Endothelial cell of umbilical vein (primary cell): ENCODE results near the gene METRN. TPM values are rescaled to one million over a fixed set of nuclear protein-coding genes. Genes with fewer than 3 reads are reported as not detected.
"Not testable (repeated sequence)": the region's sequence is repeated elsewhere in the genome, so short reads cannot be mapped to it uniquely, and the experiment has no call there.

Experiments
- BruUV-seq: library from RNA; stranded (reverse); fragments of 400-500 nt; replicated peaks from 2 replicates; lab custom pipeline; 2021; lab: Mats Ljungman, UMichigan
- CTCF ChIA-PET: fragments of 300-600, 350-600 bp; sonication (Branson Sonifier 250); formaldehyde crosslinking; loops from one replicate; lab custom pipeline; 2021; ENCODE audit warnings: antibody characterized with exemption, inconsistent platforms; lab: Charles Lee
- POLR2A ChIA-PET: fragments of 300-600, 350-600 bp; sonication (Branson Sonifier 250); formaldehyde crosslinking; loops from one replicate; lab custom pipeline; 2021; ENCODE audit warnings: antibody characterized with exemption, inconsistent platforms; lab: Charles Lee
- DNase-seq: peaks from one replicate; pipeline ENCODE4 v3.0.0-alpha.2; 2011; ENCODE audit warnings: low read depth, low spot score
- FAIRE-seq: peaks from 2 replicates; lab custom pipeline; 2011; peaks lifted over from hg19 to GRCh38; lab: Jason Lieb, UNC
- H2AFZ ChIP-seq: 2 replicates; pipeline ENCODE4 v1.6.0; 2012; ENCODE audit warnings: low read depth, low read length, control low read depth, inconsistent platforms
- H3K27ac ChIP-seq: 2 replicates; pipeline ENCODE4 v1.5.1; 2011; ENCODE audit warnings: low read depth, mild to moderate bottlenecking, control low read depth, low read length, moderate library complexity; ENCODE audit not compliant: insufficient read depth
- H3K27me3 ChIP-seq, 2 experiments: 2 replicates each; pipeline versions ENCODE4 v1.6.0 to v1.6.1; 2011; ENCODE audit warnings: low read length in 2 of 2, mixed read lengths in 1 of 2; ENCODE audit not compliant: control insufficient read depth in 2 of 2, insufficient read depth in 2 of 2
- H3K36me3 ChIP-seq, 2 experiments: 2 replicates in 1 of 2; 3 replicates in 1 of 2; pipeline ENCODE4 v1.5.1; 2011; ENCODE audit warnings: low read length in 2 of 2, mild to moderate bottlenecking in 1 of 2, moderate library complexity in 1 of 2; ENCODE audit not compliant: control insufficient read depth in 2 of 2, insufficient read depth in 2 of 2; ENCODE audit errors: extremely low read depth in 1 of 2
- H3K4me1 ChIP-seq: 3 replicates; pipeline ENCODE4 v1.5.1; 2011; ENCODE audit warnings: mild to moderate bottlenecking, low read length; ENCODE audit not compliant: control insufficient read depth, insufficient read depth; ENCODE audit errors: extremely low read depth
- H3K4me2 ChIP-seq: 2 replicates; pipeline ENCODE4 v1.6.1; 2011; ENCODE audit warnings: low read length, control low read depth, mixed read lengths; ENCODE audit not compliant: insufficient read depth
- H3K4me3 ChIP-seq, 3 experiments: fragments of 200-600 bp in 1 of 3; sonication (generic), shearing (Covaris generic) in 1 of 3; replicated peaks in 1 of 3; 2 replicates each; pipeline ENCODE4 v1.5.1; 2011 to 2016; ENCODE audit warnings: control low read depth in 3 of 3, low read length in 3 of 3, mild to moderate bottlenecking in 2 of 3, inconsistent platforms in 1 of 3, low read depth in 1 of 3, moderate library complexity in 1 of 3; ENCODE audit not compliant: insufficient read depth in 1 of 3
- H3K79me2 ChIP-seq: 2 replicates; pipeline ENCODE4 v1.6.0; 2012; ENCODE audit warnings: low read length, inconsistent platforms; ENCODE audit not compliant: control insufficient read depth, insufficient read depth
- H3K9ac ChIP-seq: replicated peaks from 2 replicates; pipeline ENCODE3; 2011; ENCODE audit warnings: low read length, control low read depth; ENCODE audit not compliant: insufficient read depth; ENCODE audit errors: extremely low read depth
- H3K9me1 ChIP-seq: replicated peaks from 3 replicates; pipeline ENCODE4 v1.6.0; 2011; ENCODE audit warnings: mild to moderate bottlenecking, low read length; ENCODE audit not compliant: control insufficient read depth, insufficient read depth; ENCODE audit errors: extremely low read depth
- H3K9me3 ChIP-seq: replicated peaks from 2 replicates; pipeline ENCODE4 v1.5.1; 2012; ENCODE audit warnings: low read length, inconsistent platforms; ENCODE audit not compliant: control insufficient read depth, insufficient read depth
- H4K20me1 ChIP-seq: replicated peaks from 2 replicates; pipeline ENCODE3; 2011; ENCODE audit warnings: mild to moderate bottlenecking, low read length; ENCODE audit not compliant: control insufficient read depth, insufficient read depth; ENCODE audit errors: extremely low read depth
- EZH2 ChIP-seq: IDR thresholded peaks from 2 replicates; pipeline ENCODE4 v1.6.1; 2012; ENCODE audit warnings: borderline replicate concordance, low read depth, mild to moderate bottlenecking, moderate library complexity, low read length, inconsistent platforms; ENCODE audit not compliant: severe bottlenecking
- FOS ChIP-seq: IDR thresholded peaks from 2 replicates; pipeline ENCODE4 v1.6.1; 2011; ENCODE audit warnings: mild to moderate bottlenecking, low read length, moderate library complexity, borderline replicate concordance; ENCODE audit not compliant: insufficient read depth
- GATA2 ChIP-seq: IDR thresholded peaks from 2 replicates; pipeline ENCODE4 v1.7.0; 2011; ENCODE audit warnings: low read depth, mild to moderate bottlenecking, moderate library complexity, mixed read lengths, low read length; ENCODE audit not compliant: insufficient read length, insufficient read depth
- JUN ChIP-seq: IDR thresholded peaks from 2 replicates; pipeline ENCODE4 v1.6.1; 2011; ENCODE audit warnings: borderline replicate concordance, low read depth; ENCODE audit not compliant: insufficient read length, insufficient read depth
- MYC ChIP-seq: IDR thresholded peaks from one replicate; pipeline ENCODE4 v1.6.1; 2011; ENCODE audit warnings: mild to moderate bottlenecking, low read depth, low read length
- POLR2A ChIP-seq: IDR thresholded peaks from 2 replicates; pipeline ENCODE4 v1.6.1; 2012; ENCODE audit warnings: low read depth, mild to moderate bottlenecking, control low read depth, low read length
- POLR2AphosphoS5 ChIP-seq: IDR thresholded peaks from 2 replicates; pipeline ENCODE4 v1.6.1; 2012; ENCODE audit warnings: low read depth, mild to moderate bottlenecking, control low read depth, low read length, moderate library complexity; ENCODE audit not compliant: insufficient read depth
- dilution Hi-C: fragments of 300-500 bp; cut with MboI; formaldehyde crosslinking; loops from one replicate; pipeline ENCODE4 v1.15.0; 2019; ENCODE audit warnings: low sequenced_read_pairs; ENCODE audit not compliant: extremely low pct_ligation_motif_present
- intact Hi-C: fragments of 100-400 bp; cut with micrococcal nuclease; formaldehyde crosslinking; loops from one replicate; pipeline ENCODE4 v1.10.0; 2022
- polyA plus RNA-seq, 4 experiments: library from polyadenylated mRNA; depleted of rRNA in 3 of 4; stranded (reverse) in 3 of 4; unstranded in 1 of 4; fragments of >200 nt; gene quantifications; 2 replicates each; pipeline versions ENCODE4 v1.2.1 to v1.2.3, GENCODE V29; 2011 to 2012; ENCODE audit warnings: missing spikeins in 1 of 4
- total RNA-seq: library from RNA; stranded (reverse); gene quantifications from 2 replicates; pipeline ENCODE4 v1.2.3, GENCODE V29; 2021
- TF ChIP-seq, protein P1 (sequence below): IDR thresholded peaks from 2 replicates; pipeline ENCODE4 v1.6.1; 2011; ENCODE audit not compliant: insufficient read depth, insufficient read length
- TF ChIP-seq, protein P2 (sequence below), 2 donors: IDR thresholded peaks; 1 replicate in 1 of 2; 2 replicates in 1 of 2; pipeline ENCODE4 v1.5.1; 2011; ENCODE audit warnings: low read length in 2 of 2, mild to moderate bottlenecking in 2 of 2, moderate library complexity in 2 of 2, control low read depth in 1 of 2, inconsistent platforms in 1 of 2, low read depth in 1 of 2; ENCODE audit not compliant: insufficient read depth in 1 of 2; ENCODE audit errors: extremely low read depth in 1 of 2

The METRN gene
- total and polyA plus RNA-seq, 2 donors (not counting 3 experiments of a cell fraction or from before 2014, with no cell fraction given), result 10.0 to 16.1 TPM

DNA sequence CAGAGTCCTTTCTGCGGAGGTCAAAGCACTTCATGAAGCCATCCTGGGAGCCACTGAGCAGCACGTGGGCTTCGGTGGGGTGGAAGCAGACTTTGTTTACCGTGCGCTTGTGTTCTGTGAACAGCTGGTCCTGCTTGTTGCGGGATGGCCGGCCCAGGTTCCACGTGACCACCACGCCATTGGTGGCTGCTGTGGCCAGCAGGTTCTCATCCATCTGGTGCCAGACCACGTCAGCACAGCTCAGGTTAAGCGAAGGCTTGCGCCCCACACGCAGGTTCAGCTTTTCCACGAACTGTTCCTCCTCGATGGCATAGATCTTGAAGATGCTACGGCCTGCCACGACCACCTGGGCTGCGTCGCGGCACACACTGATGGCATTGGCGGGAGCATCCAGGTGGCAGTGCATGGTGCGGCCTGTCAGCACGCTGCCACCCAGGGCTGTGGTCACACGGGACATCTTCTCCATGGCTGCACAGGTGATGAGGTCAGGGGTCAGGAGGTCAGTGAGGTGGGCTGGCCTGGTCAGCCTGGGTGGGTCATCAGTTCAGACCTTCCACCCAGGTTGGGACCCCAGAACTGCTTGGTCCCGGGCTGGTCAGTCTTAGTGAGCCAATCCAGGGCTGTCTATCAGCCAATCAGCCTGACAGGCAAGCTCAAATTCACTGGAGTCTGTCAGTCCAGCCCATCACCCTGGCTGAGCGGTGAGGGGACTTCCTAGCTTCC, 25.6 kb upstream of the METRN start:
- H4K20me1 ChIP-seq, result no peaks in the 10 kb centered on the region
- peak overlapping the region; percentile 69 for H3K4me2 ChIP-seq
- H3K4me1 ChIP-seq, result peaks cover 6% of the 10 kb centered on the region
- no peaks in the 10 kb centered on the region for H3K79me2 ChIP-seq
- POLR2A ChIA-PET, result no interaction called here
- no peaks in the 10 kb centered on the region for H3K9me3 ChIP-seq
- H3K4me3 ChIP-seq, result peak overlapping the region; percentile 72 to 78 (median 78)
- H3K27ac ChIP-seq, result peak overlapping the region; percentile 49
- peaks cover 0 to 10% of the 10 kb centered on the region in 2 experiments for H3K36me3 ChIP-seq
- CTCF ChIA-PET, result interaction anchor here (1.2 to 1.6 kb wide), 5 partner anchors 14 to 31 kb away, joined by 3 to 8 read pairs (median 4); partner anchors contain the start of gene ANTKMT
- H3K9me1 ChIP-seq, result no peaks in the 10 kb centered on the region
- no TSS peak for BruUV-seq
- TF ChIP-seq JUN (no peak), MYC (no peak), EZH2 (no peak), FOS (no peak), POLR2A (no peak), GATA2 (no peak), POLR2AphosphoS5 (no peak)
- TF ChIP-seq, protein P1, sequence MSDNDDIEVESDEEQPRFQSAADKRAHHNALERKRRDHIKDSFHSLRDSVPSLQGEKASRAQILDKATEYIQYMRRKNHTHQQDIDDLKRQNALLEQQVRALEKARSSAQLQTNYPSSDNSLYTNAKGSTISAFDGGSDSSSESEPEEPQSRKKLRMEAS, result no peak
- TF ChIP-seq, protein P2, sequence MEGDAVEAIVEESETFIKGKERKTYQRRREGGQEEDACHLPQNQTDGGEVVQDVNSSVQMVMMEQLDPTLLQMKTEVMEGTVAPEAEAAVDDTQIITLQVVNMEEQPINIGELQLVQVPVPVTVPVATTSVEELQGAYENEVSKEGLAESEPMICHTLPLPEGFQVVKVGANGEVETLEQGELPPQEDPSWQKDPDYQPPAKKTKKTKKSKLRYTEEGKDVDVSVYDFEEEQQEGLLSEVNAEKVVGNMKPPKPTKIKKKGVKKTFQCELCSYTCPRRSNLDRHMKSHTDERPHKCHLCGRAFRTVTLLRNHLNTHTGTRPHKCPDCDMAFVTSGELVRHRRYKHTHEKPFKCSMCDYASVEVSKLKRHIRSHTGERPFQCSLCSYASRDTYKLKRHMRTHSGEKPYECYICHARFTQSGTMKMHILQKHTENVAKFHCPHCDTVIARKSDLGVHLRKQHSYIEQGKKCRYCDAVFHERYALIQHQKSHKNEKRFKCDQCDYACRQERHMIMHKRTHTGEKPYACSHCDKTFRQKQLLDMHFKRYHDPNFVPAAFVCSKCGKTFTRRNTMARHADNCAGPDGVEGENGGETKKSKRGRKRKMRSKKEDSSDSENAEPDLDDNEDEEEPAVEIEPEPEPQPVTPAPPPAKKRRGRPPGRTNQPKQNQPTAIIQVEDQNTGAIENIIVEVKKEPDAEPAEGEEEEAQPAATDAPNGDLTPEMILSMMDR (IDR thresholded peaks at IDR 0.05; ENCODE audit: extremely low read depth in 1 of 2, insufficient read depth in 1 of 2, low read depth in 1 of 2, low read length in 2 of 2), result no peak
- peak overlapping the region; percentile 76 for H2AFZ ChIP-seq
- intact Hi-C loops, result no loop called here
- FAIRE-seq (no peak), DNase-seq (no peak)
- dilution Hi-C loops, result no loop called here
- H3K9ac ChIP-seq, result peak overlapping the region; percentile 75
- H3K27me3 ChIP-seq, result peaks cover 16% of the 10 kb centered on the region in 2 experiments

DNA sequence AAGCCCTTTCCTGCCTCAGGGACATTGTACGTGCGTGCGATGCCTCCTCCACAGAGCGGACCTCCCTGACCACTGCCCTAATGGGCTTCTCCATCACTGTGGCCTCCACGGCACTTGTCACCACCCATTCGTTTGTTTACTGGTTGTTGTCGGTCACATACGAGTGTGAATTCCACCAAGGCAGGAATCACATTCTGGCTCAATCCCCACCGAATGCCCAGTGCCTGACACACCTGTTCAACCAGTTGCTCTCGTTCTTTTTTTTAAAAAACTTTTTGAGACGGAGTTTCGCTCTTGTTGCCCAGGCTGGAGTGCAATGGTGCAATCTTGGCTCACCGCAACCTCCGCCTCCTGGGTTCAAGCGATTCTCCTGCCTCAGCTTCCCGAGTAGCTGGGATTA, 23.7 kb upstream of the METRN start:
- H3K27ac ChIP-seq, H2AFZ ChIP-seq, POLR2A ChIA-PET, dilution Hi-C loops, H3K4me1 ChIP-seq, H3K4me2 ChIP-seq, FAIRE-seq, H3K79me2 ChIP-seq, intact Hi-C loops, H3K4me3 ChIP-seq, H3K9ac ChIP-seq, DNase-seq, H3K9me1 ChIP-seq, H3K36me3 ChIP-seq, H3K9me3 ChIP-seq, BruUV-seq, H4K20me1 ChIP-seq: not testable (repeated sequence)
- H3K27me3 ChIP-seq, result peaks cover 32 to 34% of the 10 kb centered on the region in 2 experiments
- CTCF ChIA-PET, result interaction anchor here (1.6 kb wide), 1 partner anchor 29 kb away, joined by 6 read pairs; the partner anchor contains the start of gene ANTKMT
